Activated CD8-positive, alpha-beta T cell treated with anti-CD3 and anti-CD28 coated beads, Interleukin-2, amount 10 ng/mL, durations not matched to agents 7 days and 5 days (primary cell): ENCODE data around the gene HEATR3. TPM values are rescaled to one million over a fixed set of nuclear protein-coding genes. Genes with fewer than 3 reads are reported as not detected.

Experiments
- ATAC-seq: fragments of 150-1000 bp; cut with Tn5 transposase; one replicate; pipeline ENCODE4 v1.10.0; 2021; ENCODE audit warnings: moderate library complexity
- CTCF ChIA-PET: fragments of 350-600 bp; sonication (Branson Sonifier 250); formaldehyde crosslinking; loops from one replicate; lab custom pipeline; 2021; ENCODE audit warnings: antibody characterized with exemption; lab: Charles Lee
- POLR2A ChIA-PET: fragments of 350-600 bp; sonication (Branson Sonifier 250); formaldehyde crosslinking; loops from one replicate; lab custom pipeline; 2021; ENCODE audit warnings: antibody characterized with exemption; lab: Charles Lee
- DNase-seq: peaks from one replicate; pipeline ENCODE4 v3.0.0-alpha.2; 2020
- H3K27ac Mint-ChIP-seq: one replicate; pipeline ENCODE4 v1.8.0; 2021; ENCODE audit warnings: mild to moderate bottlenecking, mixed read lengths
- H3K27me3 Mint-ChIP-seq: one replicate; pipeline ENCODE4 v1.8.0; 2021; ENCODE audit warnings: low read depth, mixed read lengths
- H3K36me3 Mint-ChIP-seq: one replicate; pipeline ENCODE4 v1.8.0; 2021; ENCODE audit warnings: low read depth, mixed read lengths
- H3K4me1 Mint-ChIP-seq: one replicate; pipeline ENCODE4 v1.8.0; 2021; ENCODE audit warnings: low read depth, mixed read lengths
- H3K4me3 Mint-ChIP-seq: one replicate; pipeline ENCODE4 v1.8.0; 2021; ENCODE audit warnings: mild to moderate bottlenecking, mixed read lengths
- H3K9me3 Mint-ChIP-seq: one replicate; pipeline ENCODE4 v1.8.0; 2022; ENCODE audit warnings: mixed read lengths; ENCODE audit not compliant: insufficient read depth
- total RNA-seq, 2 experiments: library from RNA; stranded (reverse); gene quantifications; one replicate each; pipeline ENCODE4 v1.2.3, GENCODE V29; 2021

The HEATR3 gene
- total RNA-seq, 2 experiments from 2014 or later: 29.7 to 31.7 TPM

DNA sequence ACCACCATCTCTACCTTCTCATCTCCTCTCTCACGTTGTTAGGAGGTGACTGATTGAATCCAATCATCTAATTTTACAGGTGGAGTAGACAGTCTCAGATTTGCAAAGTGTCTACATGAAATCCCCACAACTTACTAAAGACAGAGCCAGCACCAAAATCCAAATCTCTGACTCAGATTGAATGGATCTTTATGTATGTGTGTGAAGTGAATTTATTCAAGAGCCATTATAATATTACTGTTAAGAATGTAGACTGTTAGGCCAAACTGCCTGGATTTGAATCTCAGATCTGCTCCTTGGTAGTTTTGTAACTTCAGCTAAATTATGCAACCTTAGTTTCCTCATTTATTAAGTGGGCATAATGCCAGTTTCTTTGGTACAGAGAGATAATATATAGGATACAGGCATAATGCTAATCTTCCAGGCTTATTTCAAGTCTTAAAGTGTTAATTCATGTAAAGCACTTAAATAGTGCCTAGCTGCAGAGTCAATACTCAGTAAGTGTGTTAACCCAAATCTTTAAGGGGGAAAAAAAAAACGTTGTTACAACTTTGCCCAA, 28.0 kb upstream of the HEATR3 start:
- peaks cover 2% of the 10 kb centered on the region for H3K27me3 Mint-ChIP-seq
- no peak overlapping the region for H3K27ac Mint-ChIP-seq
- no peak overlapping the region for H3K4me3 Mint-ChIP-seq
- ATAC-seq (no peak), DNase-seq (no peak)
- H3K9me3 Mint-ChIP-seq: no peaks in the 10 kb centered on the region
- peaks cover 12% of the 10 kb centered on the region for H3K4me1 Mint-ChIP-seq
- H3K36me3 Mint-ChIP-seq: peaks cover 26% of the 10 kb centered on the region
- ChIA-PET POLR2A (interaction anchor here (1.2 kb wide), 1 partner anchor 13 kb away, joined by 3 read pairs; the partner anchor contains the start of gene CNEP1R1), CTCF (interaction anchor here (0.9 to 6.2 kb wide), 5 partner anchors 12 to 769 kb away, joined by 3 to 54 read pairs (median 4); partner anchors contain the start of gene CNEP1R1)

DNA sequence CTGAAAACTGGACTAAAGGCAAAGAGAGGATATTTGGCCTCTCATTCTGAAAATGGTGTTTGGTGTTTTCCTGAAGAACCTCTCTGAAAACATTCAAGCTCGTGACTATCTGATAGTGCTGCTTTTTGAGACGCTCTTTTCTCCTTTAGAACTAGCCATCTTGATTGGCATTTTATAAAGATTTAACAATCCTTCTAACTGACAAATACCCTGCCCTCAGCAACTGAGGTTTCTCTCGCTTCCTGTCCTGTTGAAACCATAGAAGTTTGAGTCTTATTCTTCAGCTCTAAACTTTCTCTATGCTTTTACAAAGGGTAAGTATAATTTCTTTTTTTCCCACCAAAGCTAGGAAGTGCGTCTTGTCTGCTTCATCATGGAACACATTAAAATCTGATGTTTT, 27.5 kb upstream of the HEATR3 start:
- DNase-seq (no peak), ATAC-seq (no peak)
- H3K4me1 Mint-ChIP-seq: peaks cover 12% of the 10 kb centered on the region
- H3K9me3 Mint-ChIP-seq: no peaks in the 10 kb centered on the region
- H3K4me3 Mint-ChIP-seq: no peak overlapping the region
- CTCF ChIA-PET: interaction anchor here (0.9 to 6.2 kb wide), 6 partner anchors 13 to 768 kb away, joined by 3 to 54 read pairs (median 4); partner anchors contain the start of gene CNEP1R1
- POLR2A ChIA-PET: interaction anchor here (1.1 kb wide), 1 partner anchor 12 kb away, joined by 4 read pairs; no protein-coding TSS in a partner anchor
- no peak overlapping the region for H3K27ac Mint-ChIP-seq
- H3K36me3 Mint-ChIP-seq: peaks cover 24% of the 10 kb centered on the region
- H3K27me3 Mint-ChIP-seq: peaks cover 7% of the 10 kb centered on the region

DNA sequence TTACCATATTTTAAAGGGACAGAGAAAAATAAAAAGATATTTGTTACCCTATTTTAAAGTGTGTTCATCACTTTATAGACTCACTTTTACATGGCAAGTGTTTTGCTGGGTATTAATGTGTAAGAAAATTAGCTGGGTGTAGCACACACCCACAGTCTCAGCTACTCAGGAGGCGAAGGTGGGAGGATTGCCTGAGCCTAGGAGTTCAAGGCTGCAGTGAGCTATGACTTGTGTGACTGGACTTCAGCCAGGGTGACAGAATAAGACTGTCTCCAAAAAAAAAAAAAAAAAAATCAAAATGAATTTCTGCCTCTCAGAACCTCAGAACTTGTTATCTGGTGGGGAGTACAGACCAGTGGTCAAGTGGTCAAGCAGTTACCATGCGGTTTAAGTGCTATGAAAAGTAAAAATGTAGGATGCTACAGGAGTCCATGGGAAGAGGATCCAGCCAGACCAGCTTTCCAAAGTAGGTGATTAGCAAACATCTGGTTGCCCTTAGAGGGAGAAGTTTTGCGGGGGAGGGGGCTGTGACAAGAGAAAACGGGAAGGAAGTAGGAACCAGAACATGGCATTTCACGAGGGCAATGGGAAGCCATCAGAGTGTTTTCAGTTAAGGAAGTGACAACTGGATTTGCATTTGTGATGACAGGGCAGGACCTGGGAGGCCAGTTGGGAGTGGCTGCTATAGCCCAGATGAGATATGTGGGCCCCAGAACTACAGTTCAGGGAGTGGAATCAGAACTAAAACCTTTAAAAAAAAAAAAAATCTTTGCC, 26.8 kb upstream of the HEATR3 start:
- H3K27me3 Mint-ChIP-seq: peaks cover 10% of the 10 kb centered on the region
- H3K4me1 Mint-ChIP-seq: peaks cover 12% of the 10 kb centered on the region
- no peak overlapping the region for H3K4me3 Mint-ChIP-seq
- no peak for ATAC-seq
- DNase-seq: no peak
- ChIA-PET POLR2A (interaction anchor here (1.1 kb wide), 1 partner anchor 13 kb away, joined by 4 read pairs; no protein-coding TSS in a partner anchor), CTCF (interaction anchor here (0.9 to 6.2 kb wide), 5 partner anchors 13 to 626 kb away, joined by 3 to 54 read pairs (median 4); partner anchors contain the start of gene CNEP1R1)
- H3K27ac Mint-ChIP-seq: peak overlapping the region; percentile 22
- H3K36me3 Mint-ChIP-seq: peaks cover 23% of the 10 kb centered on the region
- H3K9me3 Mint-ChIP-seq: no peaks in the 10 kb centered on the region

DNA sequence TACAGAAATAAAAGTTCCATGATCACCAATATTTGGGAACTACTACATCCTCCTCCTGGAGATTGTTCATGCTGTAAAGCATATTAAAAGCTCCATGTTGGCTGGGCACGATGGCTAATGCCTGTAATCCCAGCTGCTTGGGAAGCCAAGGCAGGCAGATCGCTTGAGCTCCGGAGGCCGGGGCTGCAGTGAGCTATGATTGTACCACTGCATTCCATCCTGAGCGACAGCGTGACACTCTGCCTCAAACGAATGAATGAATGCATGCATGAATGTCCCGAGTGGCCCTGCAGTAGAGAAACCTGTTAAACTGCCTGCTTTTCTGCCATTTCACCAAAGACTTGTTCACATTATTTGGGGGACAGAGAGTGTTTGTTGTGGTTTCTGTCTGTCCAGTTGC, 25.8 kb upstream of the HEATR3 start:
- Mint-ChIP-seq H3K4me1 (peaks cover 12% of the 10 kb centered on the region), H3K4me3 (no peak overlapping the region), H3K27ac (no peak overlapping the region), H3K9me3 (no peaks in the 10 kb centered on the region), H3K27me3 (peaks cover 12% of the 10 kb centered on the region), H3K36me3 (peaks cover 17% of the 10 kb centered on the region)
- no peak for ATAC-seq
- CTCF ChIA-PET: interaction anchor here (2.2 to 2.9 kb wide), 2 partner anchors 15 to 171 kb away, joined by 7 to 11 read pairs; partner anchors contain the start of gene CNEP1R1
- POLR2A ChIA-PET: interaction anchor here (0.6 kb wide), 1 partner anchor 400 kb away, joined by 3 read pairs; no protein-coding TSS in a partner anchor
- no peak for DNase-seq

DNA sequence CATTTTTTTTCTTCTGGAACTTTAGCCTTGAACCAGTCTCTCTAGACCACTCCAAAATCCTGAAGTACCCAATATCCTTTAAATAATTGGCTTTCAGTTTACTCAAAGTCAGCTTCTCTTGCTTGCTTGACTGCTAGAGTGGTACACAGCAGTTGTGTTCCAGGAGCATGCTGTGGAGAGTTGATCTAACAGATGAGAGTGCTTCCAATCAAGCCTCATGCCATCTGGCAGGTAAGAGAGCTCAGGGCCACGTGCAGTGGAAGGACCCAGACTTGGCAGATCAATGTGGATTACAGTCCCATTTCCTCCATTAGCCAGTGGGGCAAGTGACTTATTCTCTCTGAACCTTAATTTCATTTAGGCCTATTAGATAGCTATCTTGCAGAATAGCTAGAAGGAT, 25.1 kb upstream of the HEATR3 start:
- ATAC-seq: no peak
- Mint-ChIP-seq H3K9me3 (no peaks in the 10 kb centered on the region), H3K27ac (no peak overlapping the region), H3K4me3 (no peak overlapping the region), H3K4me1 (peaks cover 12% of the 10 kb centered on the region), H3K27me3 (peaks cover 12% of the 10 kb centered on the region), H3K36me3 (peaks cover 12% of the 10 kb centered on the region)
- POLR2A ChIA-PET: no interaction called here
- no peak for DNase-seq
- CTCF ChIA-PET: interaction anchor here (0.9 to 2.9 kb wide), 2 partner anchors 16 to 173 kb away, joined by 5 to 11 read pairs; partner anchors contain the start of gene CNEP1R1

DNA sequence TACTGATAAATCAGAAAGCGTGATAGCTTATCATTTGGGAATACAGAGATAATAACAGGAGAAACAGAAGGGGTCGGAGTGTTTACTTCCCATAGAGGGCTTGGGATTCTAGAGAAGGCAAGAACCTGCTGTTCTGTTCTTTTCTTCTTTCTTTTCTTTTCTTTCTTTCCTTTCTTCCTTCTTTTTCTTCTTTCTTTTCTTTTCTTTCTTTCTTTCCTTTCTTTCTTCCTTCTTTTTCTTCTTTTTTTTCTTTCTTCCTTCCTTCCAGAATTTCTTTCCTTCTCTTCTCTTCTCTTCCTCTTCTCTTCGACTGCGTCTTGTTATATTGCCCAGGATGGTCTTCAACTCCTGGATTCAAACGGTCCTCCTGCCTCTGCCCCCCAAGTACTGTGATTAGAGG, 22.4 kb upstream of the HEATR3 start:
- CTCF ChIA-PET: interaction anchor here (1.2 kb wide), 1 partner anchor 18 kb away, joined by 3 read pairs; the partner anchor contains the start of gene CNEP1R1
- ATAC-seq (no peak), DNase-seq (no peak)
- peaks cover 2% of the 10 kb centered on the region for H3K36me3 Mint-ChIP-seq
- peaks cover 12% of the 10 kb centered on the region for H3K27me3 Mint-ChIP-seq
- H3K9me3 Mint-ChIP-seq: no peaks in the 10 kb centered on the region
- POLR2A ChIA-PET: no interaction called here
- peaks cover 6% of the 10 kb centered on the region for H3K4me1 Mint-ChIP-seq
- no peak overlapping the region for H3K27ac Mint-ChIP-seq
- H3K4me3 Mint-ChIP-seq: no peak overlapping the region

DNA sequence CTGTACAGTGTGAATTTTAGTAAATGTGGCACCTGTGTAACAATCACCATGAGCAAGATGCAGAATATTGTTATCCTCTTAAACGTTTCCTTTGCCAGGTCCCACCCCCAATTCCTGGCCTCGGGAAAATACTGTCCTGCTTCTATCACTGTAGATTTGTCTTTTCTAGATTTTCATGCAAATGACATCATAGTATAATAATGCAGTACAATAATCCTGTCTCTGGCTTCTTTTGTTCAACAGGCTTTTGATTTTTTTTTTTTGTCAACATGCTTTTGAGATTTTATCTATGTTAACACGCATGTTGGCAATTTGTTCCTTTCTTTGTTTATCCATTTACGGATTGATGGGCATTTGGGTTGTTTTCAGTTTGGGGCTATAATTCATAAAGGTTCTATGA, 20.4 kb upstream of the HEATR3 start:
- Mint-ChIP-seq H3K27me3 (peaks cover 12% of the 10 kb centered on the region), H3K27ac (no peak overlapping the region), H3K9me3 (no peaks in the 10 kb centered on the region), H3K4me3 (no peak overlapping the region), H3K4me1 (no peaks in the 10 kb centered on the region), H3K36me3 (no peaks in the 10 kb centered on the region)
- ATAC-seq (no peak), DNase-seq (no peak)
- CTCF ChIA-PET: interaction anchor here (2.0 kb wide), 1 partner anchor 20 kb away, joined by 13 read pairs; the partner anchor contains the start of gene CNEP1R1
- POLR2A ChIA-PET: no interaction called here

DNA sequence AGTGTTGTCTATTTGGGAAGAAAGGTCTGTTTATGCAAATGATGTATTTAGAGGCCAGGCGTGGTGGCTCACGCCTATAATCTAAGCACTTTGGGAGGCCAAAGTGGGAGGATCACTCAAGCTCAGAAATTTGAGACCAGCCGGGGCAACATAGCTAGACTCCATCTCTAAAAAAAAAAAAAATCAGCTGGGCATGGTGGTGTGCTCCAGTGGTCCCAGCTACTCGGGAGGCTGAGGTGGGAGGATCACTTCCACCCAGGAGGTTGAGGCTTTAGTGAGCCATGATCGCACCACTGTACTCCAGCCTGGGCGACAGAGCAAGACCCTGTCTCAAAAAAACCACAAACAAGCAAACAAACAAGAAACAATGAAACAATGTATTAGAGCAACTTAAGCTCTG, 18.9 kb upstream of the HEATR3 start:
- Mint-ChIP-seq H3K27me3 (peaks cover 20% of the 10 kb centered on the region), H3K4me1 (no peaks in the 10 kb centered on the region), H3K36me3 (no peaks in the 10 kb centered on the region), H3K4me3 (no peak overlapping the region), H3K9me3 (no peaks in the 10 kb centered on the region), H3K27ac (no peak overlapping the region)
- POLR2A ChIA-PET: no interaction called here
- DNase-seq: no peak
- CTCF ChIA-PET: interaction anchor here (2.0 kb wide), 1 partner anchor 22 kb away, joined by 13 read pairs; the partner anchor contains the start of gene CNEP1R1
- no peak for ATAC-seq

DNA sequence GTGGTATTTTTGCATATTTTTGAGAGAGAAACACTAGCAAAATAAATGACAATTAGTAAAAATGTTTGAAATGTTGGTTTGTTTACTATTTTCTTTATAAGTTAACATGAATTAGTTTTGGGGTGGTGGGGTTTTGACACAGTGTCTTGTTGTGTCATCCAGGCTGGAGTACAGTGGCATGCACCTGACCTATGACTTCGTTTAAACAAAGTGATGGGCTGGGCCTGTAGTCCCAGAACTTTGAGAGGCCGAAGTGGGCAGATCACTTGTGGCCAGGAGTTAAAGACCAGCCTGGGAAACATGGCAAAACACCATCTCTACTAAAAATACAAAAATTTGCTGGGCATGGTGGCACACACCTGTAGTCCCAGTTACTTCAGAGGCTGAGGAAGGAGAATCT, 17.9 kb upstream of the HEATR3 start:
- H3K36me3 Mint-ChIP-seq: no peaks in the 10 kb centered on the region
- DNase-seq (no peak), ATAC-seq (no peak)
- no peaks in the 10 kb centered on the region for H3K4me1 Mint-ChIP-seq
- H3K9me3 Mint-ChIP-seq: no peaks in the 10 kb centered on the region
- no peak overlapping the region for H3K4me3 Mint-ChIP-seq
- ChIA-PET POLR2A (interaction anchor here (0.6 kb wide), 1 partner anchor 73 kb away, joined by 4 read pairs; no protein-coding TSS in a partner anchor), CTCF (no interaction called here)
- peaks cover 20% of the 10 kb centered on the region for H3K27me3 Mint-ChIP-seq
- H3K27ac Mint-ChIP-seq: no peak overlapping the region

DNA sequence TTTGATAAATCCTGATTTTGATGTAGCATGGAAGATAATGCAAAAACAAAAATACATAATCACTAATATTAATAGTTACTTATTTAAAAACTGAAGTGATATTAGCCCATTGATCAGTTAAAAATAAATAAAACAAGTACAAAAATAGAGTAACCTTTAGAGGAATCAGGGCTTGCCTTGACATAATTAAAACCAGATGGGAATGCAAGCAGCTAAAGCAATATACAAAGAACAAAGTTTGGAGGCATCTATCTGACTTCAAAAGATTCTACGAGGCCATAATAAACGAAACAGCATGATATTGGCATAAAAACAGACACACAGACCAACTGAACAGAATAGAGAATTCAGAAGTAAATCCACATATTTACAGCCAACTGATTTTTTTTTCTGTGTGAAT, 15.0 kb upstream of the HEATR3 start:
- no peak overlapping the region for H3K4me3 Mint-ChIP-seq
- no peaks in the 10 kb centered on the region for H3K9me3 Mint-ChIP-seq
- H3K27me3 Mint-ChIP-seq: peaks cover 12% of the 10 kb centered on the region
- no peaks in the 10 kb centered on the region for H3K36me3 Mint-ChIP-seq
- H3K4me1 Mint-ChIP-seq: no peaks in the 10 kb centered on the region
- CTCF ChIA-PET: no interaction called here
- POLR2A ChIA-PET: no interaction called here
- ATAC-seq (no peak), DNase-seq (no peak)
- H3K27ac Mint-ChIP-seq: no peak overlapping the region

DNA sequence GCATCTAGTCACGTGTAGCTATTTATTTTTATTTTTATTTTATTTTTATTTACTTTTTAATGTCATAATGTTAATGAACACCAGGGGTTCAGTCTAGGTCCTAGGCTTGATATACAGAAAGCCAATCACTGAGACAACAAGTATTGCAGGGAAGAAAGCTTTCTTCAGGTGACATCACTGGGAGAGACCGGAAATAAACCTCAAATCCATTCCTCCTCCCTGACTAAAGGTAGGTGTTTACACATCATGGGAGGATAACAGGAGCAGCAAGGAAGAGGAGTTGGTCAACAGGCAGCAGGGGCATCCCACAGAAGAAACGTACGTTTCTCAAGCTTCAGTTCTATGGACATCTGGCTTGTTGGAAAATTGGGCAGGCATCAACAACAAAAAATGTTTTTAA, 9.5 kb upstream of the HEATR3 start:
- POLR2A ChIA-PET: no interaction called here

More for the DNA sequence above, 9.5 kb upstream of the HEATR3 start:
- Mint-ChIP-seq H3K4me1 (no peaks in the 10 kb centered on the region), H3K27me3 (peaks cover 12% of the 10 kb centered on the region), H3K36me3 (no peaks in the 10 kb centered on the region), H3K4me3 (no peak overlapping the region), H3K9me3 (peaks cover 3% of the 10 kb centered on the region), H3K27ac (no peak overlapping the region)
- ATAC-seq: no peak
- DNase-seq: no peak
- CTCF ChIA-PET: interaction anchor here (1.3 kb wide), 1 partner anchor 31 kb away, joined by 4 read pairs; the partner anchor contains the start of gene CNEP1R1
